Upper lobe of left lung (tissue), 6 donors: ENCODE data around the gene PNMA8A. TPM values are rescaled to one million over a fixed set of nuclear protein-coding genes. Genes with fewer than 3 reads are reported as not detected.
A peak's percentile ranks its signal among the peaks of the same experiment; 100 is the strongest.
"Not testable (repeated sequence)": the region's sequence is repeated elsewhere in the genome, so short reads cannot be mapped to it uniquely, and the experiment has no call there.

Experiments
- ATAC-seq, 2 donors: fragments of 200-7000 bp; cut with Tn5 transposase; one replicate each; pipeline ENCODE4 v1.9.1; 2022; ENCODE audit warnings: mild to moderate bottlenecking in 2 of 2, moderate library complexity in 2 of 2; ENCODE audit not compliant: low FRiP score in 2 of 2
- DNase-seq, 2 donors: peaks; one replicate each; pipeline ENCODE4 v3.0.0-alpha.2; 2019 to 2020
- H3K27ac ChIP-seq, 4 donors: fragments of 200-600 bp; sonication (generic); one replicate each; pipeline ENCODE4 v1.5.1; 2016 to 2019
- H3K27me3 ChIP-seq, 4 donors: fragments of 200-600 bp; sonication (generic); one replicate each; pipeline ENCODE4 v1.5.1; 2017 to 2019
- H3K36me3 ChIP-seq, 4 donors: fragments of 200-600 bp; sonication (generic); one replicate each; pipeline ENCODE4 v1.5.1; 2016 to 2019
- H3K4me1 ChIP-seq, 4 donors: fragments of 200-600 bp; sonication (generic); one replicate each; pipeline ENCODE4 v1.5.1; 2018 to 2019
- H3K4me3 ChIP-seq, 4 donors: fragments of 200-600 bp; sonication (generic); one replicate each; pipeline ENCODE4 v1.5.1; 2017 to 2019; ENCODE audit warnings: mild to moderate bottlenecking in 2 of 4, moderate library complexity in 1 of 4
- H3K9me3 ChIP-seq, 4 donors: fragments of 200-600 bp; sonication (generic); one replicate each; pipeline ENCODE4 v1.5.1; 2018 to 2019
- EP300 ChIP-seq, 4 donors: sonication (generic); formaldehyde crosslinking; IDR thresholded peaks; one replicate each; pipeline ENCODE4 v1.5.1; 2017; ENCODE audit warnings: antibody characterized with exemption in 4 of 4, control low read depth in 2 of 4
- POLR2A ChIP-seq, 4 donors: fragments of 450-650 bp; IDR thresholded peaks; one replicate each; pipeline ENCODE4 v1.5.1; 2016 to 2017; ENCODE audit warnings: antibody characterized with exemption in 4 of 4, mild to moderate bottlenecking in 2 of 4
- POLR2AphosphoS5 ChIP-seq, 2 donors: sonication (generic); formaldehyde crosslinking; IDR thresholded peaks; one replicate each; pipeline ENCODE4 v1.5.1; 2017; ENCODE audit warnings: antibody characterized with exemption in 2 of 2
- WGBS, 2 donors: methylation state at CpG; one replicate each; pipeline ENCODE4 v1.1.5; 2017 to 2018; 5-methylcytosine and 5-hydroxymethylcytosine counted together
- total RNA-seq, 6 donors: library from RNA; depleted of rRNA in 4 of 6; stranded (reverse); fragments of >200 nt in 4 of 6; gene quantifications; one replicate each; pipeline versions ENCODE4 v1.1.0 to v1.2.1, GENCODE V29; 2016 to 2021
- TF ChIP-seq, protein P1 (sequence below), 6 experiments: fragments of 450-650 bp in 4 of 6; fragments of 200-600 bp in 2 of 6; sonication (generic) in 2 of 6; IDR thresholded peaks; one replicate each; pipeline ENCODE4 v1.5.1; 2016 to 2019; ENCODE audit warnings: antibody characterized with exemption in 6 of 6
- donor health status: DM: no; HTN: no; CAD: no; lungs with moderate emphysema.
- donor health status: DM: no; HTN: yes; CAD: no; lungs with severe emphysema.

Gene PNMA8A
- total RNA-seq, 6 donors from 2014 or later, result 0.61 to 4.8 (median 2.2) TPM

DNA sequence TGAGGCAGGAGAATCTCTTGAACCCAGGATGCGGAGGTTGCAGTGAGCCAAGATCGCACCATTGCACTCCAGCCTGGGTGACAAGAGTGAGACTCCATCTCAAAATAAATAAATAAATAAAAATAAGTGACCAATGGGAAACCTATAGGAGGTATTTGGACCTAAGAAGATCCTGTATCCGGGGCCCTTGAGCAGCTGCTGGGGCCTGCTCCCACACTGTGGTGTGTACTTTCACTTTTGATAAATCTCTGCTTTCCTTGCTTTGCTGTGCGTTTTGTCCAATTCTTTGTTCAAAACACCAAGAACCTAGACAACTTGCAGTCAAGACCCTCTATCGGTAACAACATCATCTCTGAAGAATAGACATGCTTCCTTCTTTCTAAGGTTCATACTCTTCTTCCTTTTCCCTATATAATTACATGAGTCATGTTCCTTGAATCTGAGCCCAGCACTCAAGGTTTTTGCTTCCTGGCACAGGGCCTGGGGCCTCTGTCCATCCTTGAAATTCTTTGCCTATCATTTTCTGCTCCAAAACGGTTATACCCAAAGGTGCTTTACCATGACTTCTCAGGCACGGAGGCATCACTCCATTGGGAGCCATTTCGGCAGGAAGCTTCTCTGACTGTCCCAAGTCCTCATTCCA, 28.4 kb downstream of the PNMA8A start:
- H3K27me3 ChIP-seq, result no peaks in the 10 kb centered on the region
- TF ChIP-seq POLR2AphosphoS5 (IDR thresholded peaks at IDR 0.05) (no peak), EP300 (IDR thresholded peaks at IDR 0.05) (no peak), POLR2A (IDR thresholded peaks at IDR 0.05) (no peak)
- TF ChIP-seq, protein P1, sequence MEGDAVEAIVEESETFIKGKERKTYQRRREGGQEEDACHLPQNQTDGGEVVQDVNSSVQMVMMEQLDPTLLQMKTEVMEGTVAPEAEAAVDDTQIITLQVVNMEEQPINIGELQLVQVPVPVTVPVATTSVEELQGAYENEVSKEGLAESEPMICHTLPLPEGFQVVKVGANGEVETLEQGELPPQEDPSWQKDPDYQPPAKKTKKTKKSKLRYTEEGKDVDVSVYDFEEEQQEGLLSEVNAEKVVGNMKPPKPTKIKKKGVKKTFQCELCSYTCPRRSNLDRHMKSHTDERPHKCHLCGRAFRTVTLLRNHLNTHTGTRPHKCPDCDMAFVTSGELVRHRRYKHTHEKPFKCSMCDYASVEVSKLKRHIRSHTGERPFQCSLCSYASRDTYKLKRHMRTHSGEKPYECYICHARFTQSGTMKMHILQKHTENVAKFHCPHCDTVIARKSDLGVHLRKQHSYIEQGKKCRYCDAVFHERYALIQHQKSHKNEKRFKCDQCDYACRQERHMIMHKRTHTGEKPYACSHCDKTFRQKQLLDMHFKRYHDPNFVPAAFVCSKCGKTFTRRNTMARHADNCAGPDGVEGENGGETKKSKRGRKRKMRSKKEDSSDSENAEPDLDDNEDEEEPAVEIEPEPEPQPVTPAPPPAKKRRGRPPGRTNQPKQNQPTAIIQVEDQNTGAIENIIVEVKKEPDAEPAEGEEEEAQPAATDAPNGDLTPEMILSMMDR (IDR thresholded peaks at IDR 0.05), result no peak
- DNase-seq (peak in 1 of 2 donors; percentile 22), ATAC-seq (no peak)
- H3K9me3 ChIP-seq, result no peaks in the 10 kb centered on the region
- WGBS, 2 donors, result 51 to 62% methylated on average over 8 of the region's 8 CpGs
- no peak overlapping the region for H3K4me3 ChIP-seq
- H3K27ac ChIP-seq, result no peak overlapping the region
- peaks cover 0 to 5% (median 4%) of the 10 kb centered on the region in 4 donors for H3K4me1 ChIP-seq
- H3K36me3 ChIP-seq, result no peaks in the 10 kb centered on the region

DNA sequence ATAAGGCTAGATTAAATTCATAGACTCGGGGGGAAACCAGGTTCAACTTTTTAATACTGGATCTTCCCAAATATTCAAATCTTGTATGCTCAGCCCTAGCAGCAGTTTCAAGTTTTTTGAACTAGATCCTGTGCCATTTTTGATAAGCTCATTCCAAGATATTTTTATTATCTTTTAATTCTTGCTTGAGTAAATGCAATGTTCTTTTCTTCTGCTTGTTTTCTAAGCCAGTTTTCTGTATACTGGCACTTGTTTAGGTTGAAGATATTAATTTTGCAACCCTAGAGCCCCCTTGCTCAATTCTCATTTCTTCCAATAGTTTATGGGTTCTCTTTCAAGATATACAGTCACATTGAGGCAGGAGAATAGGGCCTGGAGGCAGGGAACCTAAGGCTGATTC, 29.5 kb downstream of the PNMA8A start:
- TF ChIP-seq POLR2A (IDR thresholded peaks at IDR 0.05) (no peak), EP300 (IDR thresholded peaks at IDR 0.05) (no peak), POLR2AphosphoS5 (IDR thresholded peaks at IDR 0.05) (no peak)
- TF ChIP-seq, protein P1 (IDR thresholded peaks at IDR 0.05), result no peak
- 68 to 70% methylated on average over 1 of the region's 1 CpG for WGBS, 2 donors
- Histone ChIP-seq H3K36me3 (no peaks in the 10 kb centered on the region), H3K4me1 (peaks cover 0 to 5% (median 4%) of the 10 kb centered on the region in 4 donors), H3K27ac (no peak overlapping the region), H3K9me3 (no peaks in the 10 kb centered on the region), H3K4me3 (no peak overlapping the region), H3K27me3 (no peaks in the 10 kb centered on the region)
- ATAC-seq (no peak), DNase-seq (no peak)

DNA sequence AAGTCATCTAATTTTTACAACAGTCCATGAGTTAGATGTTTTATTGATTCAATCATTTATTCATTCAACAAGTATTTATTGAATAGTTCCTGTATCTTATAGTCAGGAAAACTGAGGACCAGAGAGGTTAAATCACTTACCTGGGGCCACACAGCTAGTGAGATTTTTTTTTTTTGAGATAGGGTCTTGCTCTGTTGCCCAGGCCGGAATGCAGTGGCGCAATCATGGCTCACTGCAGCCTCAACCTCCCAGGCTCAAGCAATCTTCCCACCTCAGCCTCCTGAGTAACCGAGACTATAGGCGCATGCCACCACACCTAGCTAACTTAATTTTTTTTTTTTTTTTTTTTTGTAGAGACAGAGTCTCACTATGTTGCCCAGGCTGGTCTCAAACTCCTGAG, 35.7 kb downstream of the PNMA8A start:
- not testable (repeated sequence) for H3K27me3 ChIP-seq, H3K36me3 ChIP-seq, H3K4me3 ChIP-seq, H3K4me1 ChIP-seq, H3K9me3 ChIP-seq, H3K27ac ChIP-seq, ATAC-seq, DNase-seq
- 93 to 96% methylated on average over 4 of the region's 4 CpGs for WGBS, 2 donors

DNA sequence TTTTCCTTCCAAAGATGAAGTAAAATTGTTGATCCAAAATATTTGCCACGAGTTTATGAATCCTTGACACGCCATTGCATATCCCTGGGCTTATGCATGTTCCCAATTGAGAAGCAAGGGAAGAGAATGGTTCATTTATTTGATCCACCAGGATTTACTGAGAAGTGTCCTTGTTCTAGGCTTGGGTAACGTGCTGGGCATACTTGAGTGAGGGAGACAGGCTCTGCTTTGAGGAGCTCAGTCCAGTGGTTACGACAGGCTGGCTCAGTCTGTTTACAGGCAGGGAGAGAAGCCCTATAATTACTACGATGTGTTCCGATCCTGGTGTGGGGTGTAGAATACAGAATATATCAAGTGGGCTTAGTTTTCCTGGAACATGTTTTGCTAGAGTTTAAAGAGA, 36.4 kb downstream of the PNMA8A start:
- no peak for ATAC-seq
- Histone ChIP-seq H3K4me3 (no peak overlapping the region), H3K27me3 (no peaks in the 10 kb centered on the region), H3K36me3 (no peaks in the 10 kb centered on the region), H3K4me1 (no peaks in the 10 kb centered on the region), H3K27ac (no peak overlapping the region), H3K9me3 (no peaks in the 10 kb centered on the region)
- TF ChIP-seq, protein P1 (IDR thresholded peaks at IDR 0.05), result no peak
- TF ChIP-seq POLR2A (IDR thresholded peaks at IDR 0.05) (no peak), POLR2AphosphoS5 (IDR thresholded peaks at IDR 0.05) (no peak), EP300 (IDR thresholded peaks at IDR 0.05) (no peak)
- DNase-seq, result no peak
- 44 to 46% methylated on average over 6 of the region's 6 CpGs for WGBS, 2 donors

DNA sequence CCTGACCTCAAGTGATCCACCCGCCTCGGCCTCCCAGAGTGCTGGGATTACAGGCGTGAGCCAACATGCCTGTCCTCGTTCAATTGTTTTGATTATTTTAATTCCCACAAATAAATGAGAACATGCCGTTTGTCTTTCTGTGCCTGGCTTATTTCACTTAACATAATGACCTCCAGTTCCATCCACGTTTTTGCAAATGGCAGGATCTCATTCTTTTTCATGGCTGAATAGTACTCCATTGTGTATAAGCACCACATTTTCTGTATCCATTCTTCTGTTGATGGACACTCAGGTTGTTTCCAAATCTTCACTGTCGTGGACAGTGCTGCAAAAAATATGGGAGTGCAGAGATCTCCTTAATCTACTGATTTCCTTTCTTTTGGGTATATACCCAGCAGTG, 37.9 kb downstream of the PNMA8A start:
- not testable (repeated sequence) for H3K27me3 ChIP-seq, H3K4me1 ChIP-seq, ATAC-seq, H3K27ac ChIP-seq, H3K36me3 ChIP-seq, H3K9me3 ChIP-seq, DNase-seq, H3K4me3 ChIP-seq
- 72 to 76% methylated on average over 7 of the region's 7 CpGs for WGBS, 2 donors

DNA sequence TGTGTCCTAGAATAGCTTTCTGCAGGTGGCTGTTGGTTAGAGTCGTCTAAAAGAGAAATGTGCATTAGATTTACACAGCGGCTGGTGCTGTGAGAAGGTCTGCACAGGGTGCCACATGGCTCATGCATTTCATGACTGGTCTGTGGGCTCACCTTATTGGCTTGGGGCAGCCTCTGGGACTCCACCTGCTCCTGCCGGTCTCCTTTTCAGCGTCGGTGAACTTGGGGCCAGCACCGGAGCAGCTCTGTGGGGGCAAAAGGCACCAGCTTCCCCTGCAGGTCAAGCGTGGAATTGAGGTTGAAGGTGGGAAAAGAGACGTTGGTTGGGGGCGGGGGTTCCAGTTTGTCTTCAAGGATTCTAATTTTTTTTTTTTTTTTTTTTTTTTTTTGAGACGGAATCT, 39.5 kb downstream of the PNMA8A start:
- 33 to 37% methylated on average over 10 of the region's 10 CpGs for WGBS, 2 donors
- Histone ChIP-seq H3K27ac (no peak overlapping the region), H3K9me3 (no peaks in the 10 kb centered on the region), H3K27me3 (peaks cover 0 to 3% (median 0%) of the 10 kb centered on the region in 4 donors), H3K4me3 (no peak overlapping the region), H3K4me1 (peaks cover 0 to 13% (median 6%) of the 10 kb centered on the region in 4 donors), H3K36me3 (no peaks in the 10 kb centered on the region)
- TF ChIP-seq, protein P1 (IDR thresholded peaks at IDR 0.05), result peak in 1 of 6 experiments; percentile 13
- TF ChIP-seq EP300 (IDR thresholded peaks at IDR 0.05), result no peak
- DNase-seq (no peak), ATAC-seq (no peak)
